Vagina (tissue), 2 donors: Measurements from ENCODE around the gene CDH24. TPM values are rescaled to one million over a fixed set of nuclear protein-coding genes. Genes with fewer than 3 reads are reported as not detected.

Experiments used
- DNase-seq, 2 donors: peaks; one replicate each; pipeline ENCODE4 v3.0.0-alpha.2; 2017; ENCODE audit errors: extremely low spot score in 2 of 2
- H3K27ac ChIP-seq: fragments of 200-600 bp; sonication (generic); one replicate; pipeline ENCODE4 v1.5.1; 2019
- H3K27me3 ChIP-seq: fragments of 200-600 bp; sonication (generic); one replicate; pipeline ENCODE4 v1.5.1; 2019
- H3K36me3 ChIP-seq, 2 donors: fragments of 200-600 bp; sonication (generic); one replicate each; pipeline ENCODE4 v1.5.1; 2017 to 2019
- H3K4me1 ChIP-seq: fragments of 200-600 bp; sonication (generic); one replicate; pipeline ENCODE4 v1.5.1; 2019
- H3K4me3 ChIP-seq, 2 donors: fragments of 200-600 bp; sonication (generic); 1 replicate in 1 of 2; 2 replicates in 1 of 2; pipeline ENCODE4 v1.5.1; 2016 to 2019
- H3K9me3 ChIP-seq: fragments of 200-600 bp; sonication (generic); one replicate; pipeline ENCODE4 v1.5.1; 2019
- POLR2A ChIP-seq, 2 donors: fragments of 450-650 bp; IDR thresholded peaks; one replicate each; pipeline ENCODE4 v1.6.1; 2017; ENCODE audit warnings: antibody characterized with exemption in 2 of 2, mild to moderate bottlenecking in 2 of 2, moderate library complexity in 2 of 2
- POLR2AphosphoS5 ChIP-seq, 2 donors: sonication (generic); formaldehyde crosslinking; IDR thresholded peaks; one replicate each; pipeline ENCODE4 v1.9.0; 2017; ENCODE audit warnings: antibody characterized with exemption in 2 of 2, mild to moderate bottlenecking in 2 of 2, low read depth in 1 of 2; ENCODE audit not compliant: insufficient read depth in 1 of 2
- intact Hi-C: fragments of 100-400 bp; cut with DNase I; formaldehyde crosslinking; loops from one replicate; pipeline ENCODE4 v1.15.1; 2023
- total RNA-seq: library from RNA; depleted of rRNA; stranded (reverse); fragments of >200 nt; gene quantifications from one replicate; pipeline ENCODE4 v1.2.3, GENCODE V29; 2016
- TF ChIP-seq, protein P1 (sequence below), 3 experiments: fragments of 450-650 bp in 2 of 3; fragments of 200-600 bp in 1 of 3; sonication (generic) in 1 of 3; IDR thresholded peaks; one replicate each; pipeline ENCODE4 v1.5.1; 2017 to 2019; ENCODE audit warnings: antibody characterized with exemption in 3 of 3, mild to moderate bottlenecking in 2 of 3, moderate library complexity in 2 of 3

The CDH24 gene
- total RNA-seq, 1 donor from 2014 or later = 5.4 TPM

DNA sequence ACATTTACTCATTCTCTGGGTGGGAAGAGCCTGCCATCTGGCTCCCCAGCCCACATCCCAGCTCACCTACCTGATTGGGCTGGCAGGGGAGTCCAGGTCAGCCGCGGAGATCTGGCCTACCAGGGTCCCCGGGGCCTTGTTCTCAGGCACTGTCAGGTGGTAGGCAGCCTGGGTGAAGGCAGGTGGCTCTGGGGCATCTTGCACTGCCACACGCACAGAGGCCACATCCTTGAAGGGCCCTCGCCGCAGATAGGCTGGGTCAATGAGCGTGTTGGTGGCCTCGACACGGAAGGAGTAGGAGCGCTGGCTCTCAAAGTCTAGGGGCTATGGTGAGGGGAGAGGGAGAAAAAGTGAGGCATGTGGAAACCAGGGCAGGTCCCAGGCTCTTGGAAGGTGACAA is 3.9 kb downstream of the CDH24 start:
- no peaks in the 10 kb centered on the region for H3K36me3 ChIP-seq
- H3K9me3 ChIP-seq = no peaks in the 10 kb centered on the region
- peaks cover 23% of the 10 kb centered on the region for H3K4me1 ChIP-seq
- H3K4me3 ChIP-seq = no peak overlapping the region
- no peak for DNase-seq
- no peak for TF ChIP-seq POLR2AphosphoS5 (IDR thresholded peaks at IDR 0.05; ENCODE audit: insufficient read depth in 1 of 2, low read depth in 1 of 2)
- no peak for TF ChIP-seq POLR2A (IDR thresholded peaks at IDR 0.05)
- TF ChIP-seq, protein P1, sequence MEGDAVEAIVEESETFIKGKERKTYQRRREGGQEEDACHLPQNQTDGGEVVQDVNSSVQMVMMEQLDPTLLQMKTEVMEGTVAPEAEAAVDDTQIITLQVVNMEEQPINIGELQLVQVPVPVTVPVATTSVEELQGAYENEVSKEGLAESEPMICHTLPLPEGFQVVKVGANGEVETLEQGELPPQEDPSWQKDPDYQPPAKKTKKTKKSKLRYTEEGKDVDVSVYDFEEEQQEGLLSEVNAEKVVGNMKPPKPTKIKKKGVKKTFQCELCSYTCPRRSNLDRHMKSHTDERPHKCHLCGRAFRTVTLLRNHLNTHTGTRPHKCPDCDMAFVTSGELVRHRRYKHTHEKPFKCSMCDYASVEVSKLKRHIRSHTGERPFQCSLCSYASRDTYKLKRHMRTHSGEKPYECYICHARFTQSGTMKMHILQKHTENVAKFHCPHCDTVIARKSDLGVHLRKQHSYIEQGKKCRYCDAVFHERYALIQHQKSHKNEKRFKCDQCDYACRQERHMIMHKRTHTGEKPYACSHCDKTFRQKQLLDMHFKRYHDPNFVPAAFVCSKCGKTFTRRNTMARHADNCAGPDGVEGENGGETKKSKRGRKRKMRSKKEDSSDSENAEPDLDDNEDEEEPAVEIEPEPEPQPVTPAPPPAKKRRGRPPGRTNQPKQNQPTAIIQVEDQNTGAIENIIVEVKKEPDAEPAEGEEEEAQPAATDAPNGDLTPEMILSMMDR (IDR thresholded peaks at IDR 0.05) = no peak
- H3K27ac ChIP-seq = no peak overlapping the region
- H3K27me3 ChIP-seq = no peaks in the 10 kb centered on the region
- intact Hi-C loops = no loop called here

DNA sequence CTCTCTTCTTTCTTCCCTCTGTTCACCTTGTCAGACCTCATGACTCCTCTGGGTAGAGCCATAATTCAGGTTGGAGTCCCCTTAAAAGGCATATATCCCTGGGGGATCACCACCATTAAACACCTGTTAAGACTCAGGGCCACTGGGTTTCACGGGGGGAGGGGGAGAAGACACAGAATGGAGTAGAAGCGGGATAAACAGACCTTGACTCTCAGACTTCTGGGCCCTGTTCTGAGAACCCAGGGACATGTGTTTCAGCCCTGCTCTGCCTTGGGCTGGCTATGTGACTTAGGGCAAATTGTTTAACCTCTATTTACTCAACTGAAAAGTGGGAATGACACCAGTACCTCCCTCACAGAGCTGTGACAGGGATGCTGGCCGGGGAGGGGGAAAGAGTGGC is 4.6 kb downstream of the CDH24 start:
- Histone ChIP-seq H3K27ac (no peak overlapping the region), H3K4me3 (no peak overlapping the region), H3K27me3 (no peaks in the 10 kb centered on the region), H3K9me3 (no peaks in the 10 kb centered on the region), H3K36me3 (no peaks in the 10 kb centered on the region), H3K4me1 (peaks cover 16% of the 10 kb centered on the region)
- DNase-seq = no peak
- intact Hi-C loops = no loop called here
- TF ChIP-seq, protein P1 (IDR thresholded peaks at IDR 0.05) = no peak
- TF ChIP-seq POLR2AphosphoS5 (IDR thresholded peaks at IDR 0.05; ENCODE audit: insufficient read depth in 1 of 2, low read depth in 1 of 2) (no peak), POLR2A (IDR thresholded peaks at IDR 0.05) (no peak)

DNA sequence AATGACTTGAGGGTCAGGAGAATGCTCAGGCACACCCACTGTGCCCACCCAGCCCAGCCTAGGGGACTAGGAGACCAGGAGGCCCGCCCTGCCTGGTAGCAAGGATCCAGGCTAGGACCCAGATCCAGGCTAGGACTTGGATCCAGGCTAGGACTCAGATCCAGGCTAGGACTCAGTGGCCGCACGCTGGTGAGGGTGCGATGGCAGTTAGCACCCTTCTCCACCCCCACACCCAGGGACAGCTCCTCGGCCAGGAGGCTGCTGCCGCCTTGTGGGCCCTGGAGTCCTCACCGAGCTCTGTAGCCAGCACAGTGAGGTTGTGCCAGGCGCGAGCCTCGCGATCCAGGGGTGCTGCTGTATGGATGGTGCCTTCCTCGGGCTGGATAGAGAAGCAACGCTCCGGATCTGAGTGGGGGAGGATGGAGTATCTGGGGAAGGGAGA is 5.1 kb downstream of the CDH24 start:
- peaks cover 15% of the 10 kb centered on the region for H3K4me1 ChIP-seq
- H3K27ac ChIP-seq = no peak overlapping the region
- H3K4me3 ChIP-seq = no peak overlapping the region
- no peaks in the 10 kb centered on the region for H3K27me3 ChIP-seq
- intact Hi-C loops = no loop called here
- H3K36me3 ChIP-seq = no peaks in the 10 kb centered on the region
- TF ChIP-seq POLR2AphosphoS5 (IDR thresholded peaks at IDR 0.05; ENCODE audit: insufficient read depth in 1 of 2, low read depth in 1 of 2) (no peak), POLR2A (IDR thresholded peaks at IDR 0.05) (no peak)
- TF ChIP-seq, protein P1 (IDR thresholded peaks at IDR 0.05) = no peak
- DNase-seq = no peak
- H3K9me3 ChIP-seq = no peaks in the 10 kb centered on the region

DNA sequence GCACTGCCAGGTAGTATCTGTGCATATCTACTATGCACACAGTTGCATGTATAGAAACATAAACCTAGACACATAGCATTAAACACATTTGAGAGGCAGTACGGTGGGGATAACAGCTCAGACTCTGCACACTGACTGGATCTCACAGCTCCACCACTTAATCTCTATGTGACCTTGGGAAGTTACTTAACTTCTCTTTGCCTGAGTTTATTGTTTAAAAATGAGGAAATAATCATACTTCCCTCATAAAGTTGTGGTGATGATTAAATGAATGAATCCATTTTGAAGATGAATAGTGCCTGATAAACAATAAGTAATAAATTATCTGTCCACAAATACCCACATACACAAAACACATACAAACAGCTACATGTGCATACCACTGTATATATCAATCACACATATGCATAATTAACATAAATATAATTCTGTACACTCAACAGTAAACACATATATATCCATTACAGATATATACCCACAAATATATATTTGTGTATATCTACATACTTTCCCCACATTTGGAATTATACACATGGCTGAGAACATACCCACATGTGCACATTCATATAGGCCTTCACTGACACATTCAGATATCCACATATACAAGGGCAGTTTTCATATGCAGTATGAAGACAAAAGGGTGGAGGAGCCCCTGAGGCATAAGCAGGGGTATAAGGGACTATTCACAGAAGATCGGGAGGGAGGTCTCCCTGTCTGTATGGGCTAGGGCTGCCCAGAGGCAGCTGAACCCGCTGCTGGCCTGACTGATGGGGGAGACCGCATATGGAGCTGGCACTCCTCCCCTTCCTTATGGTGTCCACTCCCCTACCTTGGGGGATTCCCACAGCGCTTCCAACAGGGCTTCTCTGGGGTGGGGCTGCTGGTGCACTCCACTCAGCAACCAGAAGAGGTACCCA is 5.9 kb downstream of the CDH24 start:
- no peaks in the 10 kb centered on the region for H3K36me3 ChIP-seq
- H3K27ac ChIP-seq = no peak overlapping the region
- H3K9me3 ChIP-seq = no peaks in the 10 kb centered on the region
- no peak for DNase-seq
- H3K4me3 ChIP-seq = no peak overlapping the region
- H3K4me1 ChIP-seq = peaks cover 7% of the 10 kb centered on the region
- intact Hi-C loops = no loop called here
- H3K27me3 ChIP-seq = no peaks in the 10 kb centered on the region
- TF ChIP-seq, protein P1 (IDR thresholded peaks at IDR 0.05) = no peak
- no peak for TF ChIP-seq POLR2A (IDR thresholded peaks at IDR 0.05)
- TF ChIP-seq POLR2AphosphoS5 (IDR thresholded peaks at IDR 0.05; ENCODE audit: insufficient read depth in 1 of 2, low read depth in 1 of 2) = no peak

DNA sequence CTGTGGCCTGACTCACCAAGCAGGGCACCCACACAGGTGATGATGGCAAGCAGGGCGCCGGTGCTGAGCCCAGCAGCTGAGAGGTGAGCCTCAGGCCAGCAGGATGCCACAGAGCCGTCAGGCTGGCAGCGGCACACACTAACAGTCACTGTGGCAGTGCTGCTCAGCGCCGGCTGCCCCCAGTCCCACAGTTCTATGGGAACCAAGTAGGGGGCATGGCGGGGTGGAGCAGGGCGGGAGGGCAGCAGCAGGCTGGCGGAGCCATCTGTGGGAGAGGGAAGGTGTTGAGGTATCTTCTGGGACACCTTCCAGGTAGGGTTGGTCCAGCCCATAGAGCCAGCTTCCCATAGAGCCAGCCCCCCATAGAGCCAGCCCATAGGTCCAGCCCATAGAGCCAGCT is 8.3 kb downstream of the CDH24 start:
- Histone ChIP-seq H3K36me3 (no peaks in the 10 kb centered on the region), H3K4me3 (no peak overlapping the region), H3K27ac (no peak overlapping the region), H3K9me3 (no peaks in the 10 kb centered on the region), H3K4me1 (no peaks in the 10 kb centered on the region), H3K27me3 (no peaks in the 10 kb centered on the region)
- DNase-seq = no peak
- TF ChIP-seq POLR2A (IDR thresholded peaks at IDR 0.05) (no peak), POLR2AphosphoS5 (IDR thresholded peaks at IDR 0.05; ENCODE audit: insufficient read depth in 1 of 2, low read depth in 1 of 2) (no peak)
- TF ChIP-seq, protein P1 (IDR thresholded peaks at IDR 0.05) = no peak
- intact Hi-C loops = no loop called here
